A172 (cell line): ENCODE data around the gene SRRM2. TPM values are rescaled to one million over a fixed set of nuclear protein-coding genes. Genes with fewer than 3 reads are reported as not detected.

Experiments used
- total RNA-seq: library from RNA; depleted of rRNA; stranded (reverse); fragments of >200 nt; shearing (Covaris generic); gene quantifications from 2 replicates; pipeline ENCODE4 v1.2.3, GENCODE V29; 2014; rRNA removed

The SRRM2 gene
- total RNA-seq, 1 experiment from 2014 or later, result 49.0 TPM

Other genes starting within 250 kb of the SRRM2 start
- gene ATP6V0C, start 238.7 kb upstream of the SRRM2 start, total RNA-seq, result 24.7 and 51.1 TPM in 2 replicates
- 71.3 and 76.8 TPM in 2 replicates for gene AMDHD2, start 232.3 kb upstream of the SRRM2 start, total RNA-seq
- not detected in 2 replicates for gene CEMP1, start 221.2 kb upstream of the SRRM2 start, total RNA-seq
- gene PDPK1, start 214.6 kb upstream of the SRRM2 start, total RNA-seq, result 15.1 and 21.1 TPM in 2 replicates
- gene KCTD5, start 70.1 kb upstream of the SRRM2 start, total RNA-seq, result 62.4 and 70.6 TPM in 2 replicates
- gene PRSS27, start 32.4 kb upstream of the SRRM2 start, total RNA-seq, result 1.4 and 2.6 TPM in 2 replicates
- gene ELOB, start 24.6 kb downstream of the SRRM2 start, total RNA-seq, result 397 and 571 TPM in 2 replicates
- gene PRSS33, start 34.9 kb downstream of the SRRM2 start, total RNA-seq, result 0.17 and 0.36 TPM in 2 replicates
- not detected in 2 replicates for gene PRSS41, start 45.8 kb downstream of the SRRM2 start, total RNA-seq
- gene PRSS21, start 64.6 kb downstream of the SRRM2 start, total RNA-seq, result not detected in 2 replicates
- gene ZG16B, start 77.7 kb downstream of the SRRM2 start, total RNA-seq, result 1.3 and 1.8 TPM in 2 replicates
- gene PRSS22, start 105.5 kb downstream of the SRRM2 start, total RNA-seq, result not detected in 2 replicates
- 66.3 and 88.4 TPM in 2 replicates for gene FLYWCH2, start 130.6 kb downstream of the SRRM2 start, total RNA-seq
- 41.3 and 41.6 TPM in 2 replicates for gene FLYWCH1, start 159.3 kb downstream of the SRRM2 start, total RNA-seq
- gene KREMEN2, start 211.6 kb downstream of the SRRM2 start, total RNA-seq, result 1.7 and 3.5 TPM in 2 replicates
- gene PAQR4, start 216.7 kb downstream of the SRRM2 start, total RNA-seq, result 39.2 and 47.4 TPM in 2 replicates
- 50.8 and 63.1 TPM in 2 replicates for gene PKMYT1, start 227.8 kb downstream of the SRRM2 start, total RNA-seq